Astrocyte (in vitro differentiated cells and primary cell): Measurements from ENCODE around the gene ACSF2. TPM values are rescaled to one million over a fixed set of nuclear protein-coding genes. Genes with fewer than 3 reads are reported as not detected.
"Not testable (repeated sequence)": the region's sequence is repeated elsewhere in the genome, so short reads cannot be mapped to it uniquely, and the experiment has no call there.

Experiments
- DNase-seq: peaks from one replicate; pipeline ENCODE4 v3.0.0-alpha.2; 2010; ENCODE audit warnings: low read depth
- FAIRE-seq: peaks from 2 replicates; lab custom pipeline; 2011; peaks lifted over from hg19 to GRCh38; lab: Jason Lieb, UNC
- H2AFZ ChIP-seq: 2 replicates; pipeline ENCODE4 v1.6.0; 2012; ENCODE audit warnings: low read depth, low read length, inconsistent platforms
- H3K27ac ChIP-seq: 2 replicates; pipeline ENCODE4 v1.5.1; 2011; ENCODE audit warnings: low read depth, low read length, inconsistent platforms
- H3K27me3 ChIP-seq: 2 replicates; pipeline ENCODE4 v1.6.0; 2011; ENCODE audit warnings: low read length, inconsistent platforms; ENCODE audit not compliant: insufficient read depth
- H3K36me3 ChIP-seq: 2 replicates; pipeline ENCODE4 v1.5.1; 2011; ENCODE audit warnings: low read length, inconsistent platforms; ENCODE audit not compliant: insufficient read depth
- H3K4me1 ChIP-seq: 2 replicates; pipeline ENCODE4 v1.5.1; 2011; ENCODE audit warnings: low read length, inconsistent platforms; ENCODE audit not compliant: insufficient read depth
- H3K4me2 ChIP-seq: 2 replicates; pipeline ENCODE4 v1.6.0; 2012; ENCODE audit warnings: low read length, inconsistent platforms
- H3K4me3 ChIP-seq: 2 replicates; pipeline ENCODE4 v1.5.1; 2011; ENCODE audit warnings: low read depth, mild to moderate bottlenecking, low read length, inconsistent platforms; ENCODE audit not compliant: insufficient read depth
- H3K79me2 ChIP-seq: 2 replicates; pipeline ENCODE4 v1.6.0; 2012; ENCODE audit warnings: mild to moderate bottlenecking, low read length, inconsistent platforms; ENCODE audit not compliant: insufficient read depth
- H3K9ac ChIP-seq: 2 replicates; pipeline ENCODE4 v1.6.0; 2012; ENCODE audit warnings: mild to moderate bottlenecking, low read length, inconsistent platforms
- H3K9me3 ChIP-seq: 2 replicates; pipeline ENCODE4 v1.5.1; 2012; ENCODE audit warnings: low read depth, mild to moderate bottlenecking, low read length, inconsistent platforms; ENCODE audit not compliant: insufficient read depth
- H4K20me1 ChIP-seq: 2 replicates; pipeline ENCODE4 v1.6.0; 2012; ENCODE audit warnings: low read length, inconsistent platforms; ENCODE audit not compliant: insufficient read depth
- H3K27ac Mint-ChIP-seq: one replicate; pipeline ENCODE4 v1.8.0; 2021; ENCODE audit warnings: mild to moderate bottlenecking, mixed read lengths; ENCODE audit not compliant: unreplicated experiment
- H3K27me3 Mint-ChIP-seq: one replicate; pipeline ENCODE4 v1.8.0; 2021; ENCODE audit warnings: low read depth, mixed read lengths; ENCODE audit not compliant: unreplicated experiment
- H3K36me3 Mint-ChIP-seq: one replicate; pipeline ENCODE4 v1.8.0; 2021; ENCODE audit warnings: low read depth, mixed read lengths; ENCODE audit not compliant: unreplicated experiment
- H3K4me1 Mint-ChIP-seq: one replicate; pipeline ENCODE4 v1.8.0; 2021; ENCODE audit warnings: low read depth, mixed read lengths; ENCODE audit not compliant: unreplicated experiment
- H3K4me3 Mint-ChIP-seq: one replicate; pipeline ENCODE4 v1.8.0; 2021; ENCODE audit warnings: mild to moderate bottlenecking, moderate library complexity, mixed read lengths; ENCODE audit not compliant: unreplicated experiment
- H3K9me3 Mint-ChIP-seq: one replicate; pipeline ENCODE4 v1.8.0; 2021; ENCODE audit warnings: mild to moderate bottlenecking, mixed read lengths; ENCODE audit not compliant: unreplicated experiment
- EZH2 ChIP-seq: IDR thresholded peaks from 2 replicates; pipeline ENCODE4 v1.6.1; 2012; ENCODE audit warnings: mild to moderate bottlenecking, low read length, inconsistent platforms; ENCODE audit not compliant: insufficient read depth
- total RNA-seq: library from RNA; stranded (reverse); gene quantifications from 2 replicates; pipeline ENCODE4 v1.2.1, GENCODE V29; 2021
- TF ChIP-seq, protein P1 (sequence below): IDR thresholded peaks from 2 replicates; pipeline ENCODE4 v1.5.1; 2011; ENCODE audit warnings: low read depth, mild to moderate bottlenecking, inconsistent platforms, low read length, moderate library complexity; ENCODE audit not compliant: insufficient read depth

The ACSF2 gene
- total RNA-seq, 1 donor from 2014 or later: 28.3 TPM

DNA sequence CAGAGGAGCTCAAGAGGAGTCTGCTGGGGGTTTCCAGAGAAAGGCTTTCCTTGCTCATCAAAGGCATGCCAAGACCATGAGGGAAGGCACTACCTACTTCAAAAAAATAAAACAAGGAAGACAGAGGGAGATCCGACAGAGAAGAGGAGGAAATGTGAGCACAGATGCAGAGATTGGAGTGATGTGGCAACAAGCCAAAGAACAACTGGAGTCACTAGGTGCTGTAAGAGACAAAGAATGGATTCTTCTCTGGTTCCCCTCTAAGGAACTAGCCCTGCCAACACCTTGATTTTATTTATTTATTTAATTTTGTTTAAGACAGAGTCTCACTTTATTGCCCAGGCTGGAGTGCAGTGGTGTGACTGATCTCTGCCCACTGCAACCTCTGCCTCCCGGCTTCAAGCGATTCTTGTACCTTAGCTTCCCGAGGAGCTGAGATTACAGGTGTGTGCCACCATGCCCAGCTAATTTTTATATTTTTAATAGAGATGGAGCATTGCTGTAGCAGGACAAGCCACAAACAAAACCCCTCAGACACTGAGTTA lies 13.8 kb upstream of the ACSF2 start:
- H4K20me1 ChIP-seq: no peaks in the 10 kb centered on the region
- H3K27ac ChIP-seq: no peak overlapping the region
- H3K36me3 ChIP-seq: no peaks in the 10 kb centered on the region
- H3K27me3 ChIP-seq: no peaks in the 10 kb centered on the region
- Mint-ChIP-seq H3K9me3 (peaks cover 4% of the 10 kb centered on the region), H3K27me3 (peaks cover 6% of the 10 kb centered on the region), H3K27ac (no peak overlapping the region), H3K36me3 (peaks cover 2% of the 10 kb centered on the region), H3K4me1 (no peaks in the 10 kb centered on the region), H3K4me3 (no peak overlapping the region)
- H3K9ac ChIP-seq: no peak overlapping the region
- no peak overlapping the region for H2AFZ ChIP-seq
- H3K79me2 ChIP-seq: no peaks in the 10 kb centered on the region
- FAIRE-seq (no peak), DNase-seq (no peak)
- no peak overlapping the region for H3K4me2 ChIP-seq
- no peaks in the 10 kb centered on the region for H3K9me3 ChIP-seq
- no peaks in the 10 kb centered on the region for H3K4me1 ChIP-seq
- TF ChIP-seq EZH2: no peak
- TF ChIP-seq, protein P1, sequence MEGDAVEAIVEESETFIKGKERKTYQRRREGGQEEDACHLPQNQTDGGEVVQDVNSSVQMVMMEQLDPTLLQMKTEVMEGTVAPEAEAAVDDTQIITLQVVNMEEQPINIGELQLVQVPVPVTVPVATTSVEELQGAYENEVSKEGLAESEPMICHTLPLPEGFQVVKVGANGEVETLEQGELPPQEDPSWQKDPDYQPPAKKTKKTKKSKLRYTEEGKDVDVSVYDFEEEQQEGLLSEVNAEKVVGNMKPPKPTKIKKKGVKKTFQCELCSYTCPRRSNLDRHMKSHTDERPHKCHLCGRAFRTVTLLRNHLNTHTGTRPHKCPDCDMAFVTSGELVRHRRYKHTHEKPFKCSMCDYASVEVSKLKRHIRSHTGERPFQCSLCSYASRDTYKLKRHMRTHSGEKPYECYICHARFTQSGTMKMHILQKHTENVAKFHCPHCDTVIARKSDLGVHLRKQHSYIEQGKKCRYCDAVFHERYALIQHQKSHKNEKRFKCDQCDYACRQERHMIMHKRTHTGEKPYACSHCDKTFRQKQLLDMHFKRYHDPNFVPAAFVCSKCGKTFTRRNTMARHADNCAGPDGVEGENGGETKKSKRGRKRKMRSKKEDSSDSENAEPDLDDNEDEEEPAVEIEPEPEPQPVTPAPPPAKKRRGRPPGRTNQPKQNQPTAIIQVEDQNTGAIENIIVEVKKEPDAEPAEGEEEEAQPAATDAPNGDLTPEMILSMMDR: no peak
- no peak overlapping the region for H3K4me3 ChIP-seq

DNA sequence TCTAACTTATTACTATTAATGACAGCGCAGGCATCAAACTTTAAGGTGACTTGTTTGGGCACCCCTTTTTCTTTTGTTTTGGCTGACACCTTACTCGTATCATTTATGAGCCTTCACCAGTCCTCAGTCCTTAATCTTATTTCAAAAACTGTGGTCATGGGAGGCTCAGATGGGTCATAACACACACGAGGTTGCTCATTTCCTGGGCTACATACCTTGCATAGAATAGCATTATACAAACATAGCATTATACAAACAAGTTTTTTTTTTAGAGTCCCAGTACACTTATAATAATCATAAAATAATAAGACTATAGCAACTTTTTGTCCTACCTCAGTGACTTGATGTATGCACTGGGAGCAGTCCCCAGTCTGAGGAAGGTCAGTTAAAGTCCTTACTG lies 11.2 kb upstream of the ACSF2 start:
- H3K79me2 ChIP-seq: no peaks in the 10 kb centered on the region
- Mint-ChIP-seq H3K9me3 (peaks cover 7% of the 10 kb centered on the region), H3K4me1 (no peaks in the 10 kb centered on the region), H3K36me3 (peaks cover 4% of the 10 kb centered on the region), H3K27ac (no peak overlapping the region), H3K4me3 (no peak overlapping the region), H3K27me3 (peaks cover 6% of the 10 kb centered on the region)
- H3K4me1 ChIP-seq: no peaks in the 10 kb centered on the region
- TF ChIP-seq EZH2: no peak
- TF ChIP-seq, protein P1: no peak
- H3K9me3 ChIP-seq: no peaks in the 10 kb centered on the region
- H2AFZ ChIP-seq: no peak overlapping the region
- no peaks in the 10 kb centered on the region for H4K20me1 ChIP-seq
- H3K9ac ChIP-seq: no peak overlapping the region
- H3K36me3 ChIP-seq: no peaks in the 10 kb centered on the region
- H3K27me3 ChIP-seq: no peaks in the 10 kb centered on the region
- DNase-seq: no peak
- no peak overlapping the region for H3K4me2 ChIP-seq
- H3K27ac ChIP-seq: no peak overlapping the region
- FAIRE-seq: no peak
- H3K4me3 ChIP-seq: no peak overlapping the region

DNA sequence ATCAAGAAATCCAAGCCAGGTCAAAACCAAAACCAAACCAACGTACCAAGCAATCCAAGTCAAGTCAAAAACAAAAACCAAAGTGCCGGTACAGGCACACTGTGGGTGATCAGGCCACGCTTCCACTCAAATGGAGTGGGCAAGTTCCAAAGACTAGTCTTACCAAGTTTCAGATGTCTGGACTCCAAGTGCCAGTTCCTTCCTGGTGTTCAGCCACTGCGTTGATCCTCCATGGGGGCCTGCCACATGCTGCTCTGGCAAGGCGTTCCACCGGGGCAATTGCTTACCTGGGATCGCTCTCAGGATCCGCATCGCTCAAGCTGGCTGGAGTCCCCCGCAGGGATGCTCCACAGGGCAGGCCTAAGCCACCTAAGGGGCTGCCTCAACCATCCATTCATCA lies 6.4 kb upstream of the ACSF2 start:
- peaks cover 13% of the 10 kb centered on the region for H3K4me1 Mint-ChIP-seq
- not testable (repeated sequence) for H3K27ac ChIP-seq, H4K20me1 ChIP-seq, H3K9me3 ChIP-seq, H3K79me2 ChIP-seq, H2AFZ ChIP-seq, H3K36me3 Mint-ChIP-seq, H3K27me3 Mint-ChIP-seq, H3K4me2 ChIP-seq, H3K27me3 ChIP-seq, H3K9ac ChIP-seq, FAIRE-seq, H3K4me3 ChIP-seq, H3K27ac Mint-ChIP-seq, H3K4me3 Mint-ChIP-seq, DNase-seq, H3K36me3 ChIP-seq, H3K9me3 Mint-ChIP-seq
- peaks cover 12% of the 10 kb centered on the region for H3K4me1 ChIP-seq
